GM10248 (cell line): ENCODE data around the gene COL13A1.

Experiments used
- CTCF ChIA-PET: fragments of 300-600 bp; sonication (Branson Sonifier 250); formaldehyde crosslinking; extraction: SDS; loops from one replicate; lab custom pipeline; 2021; ENCODE audit warnings: antibody characterized with exemption; lab: Yijun Ruan, JAX
- POLR2A ChIA-PET: fragments of 350-650 bp; sonication (Branson Sonifier 250); formaldehyde crosslinking; extraction: SDS; loops from one replicate; lab custom pipeline; 2020; ENCODE audit warnings: antibody characterized with exemption; lab: Yijun Ruan, JAX
- DNase-seq: peaks from one replicate; pipeline ENCODE4 v3.0.0; 2012; ENCODE audit errors: extremely low spot score
- TF ChIP-seq, protein P1 (sequence below): IDR thresholded peaks from 2 replicates; pipeline ENCODE4 v1.5.1; 2012; ENCODE audit warnings: mild to moderate bottlenecking, low read depth; ENCODE audit errors: extremely low read depth, missing control alignments, control extremely low read depth

The COL13A1 gene

GRCh38 chr10:69892406-69892805 is 90.7 kb downstream of the COL13A1 start:
- TF ChIP-seq, protein P1, sequence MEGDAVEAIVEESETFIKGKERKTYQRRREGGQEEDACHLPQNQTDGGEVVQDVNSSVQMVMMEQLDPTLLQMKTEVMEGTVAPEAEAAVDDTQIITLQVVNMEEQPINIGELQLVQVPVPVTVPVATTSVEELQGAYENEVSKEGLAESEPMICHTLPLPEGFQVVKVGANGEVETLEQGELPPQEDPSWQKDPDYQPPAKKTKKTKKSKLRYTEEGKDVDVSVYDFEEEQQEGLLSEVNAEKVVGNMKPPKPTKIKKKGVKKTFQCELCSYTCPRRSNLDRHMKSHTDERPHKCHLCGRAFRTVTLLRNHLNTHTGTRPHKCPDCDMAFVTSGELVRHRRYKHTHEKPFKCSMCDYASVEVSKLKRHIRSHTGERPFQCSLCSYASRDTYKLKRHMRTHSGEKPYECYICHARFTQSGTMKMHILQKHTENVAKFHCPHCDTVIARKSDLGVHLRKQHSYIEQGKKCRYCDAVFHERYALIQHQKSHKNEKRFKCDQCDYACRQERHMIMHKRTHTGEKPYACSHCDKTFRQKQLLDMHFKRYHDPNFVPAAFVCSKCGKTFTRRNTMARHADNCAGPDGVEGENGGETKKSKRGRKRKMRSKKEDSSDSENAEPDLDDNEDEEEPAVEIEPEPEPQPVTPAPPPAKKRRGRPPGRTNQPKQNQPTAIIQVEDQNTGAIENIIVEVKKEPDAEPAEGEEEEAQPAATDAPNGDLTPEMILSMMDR, result no peak
- CTCF ChIA-PET, result interaction anchor here (1.7 kb wide), 2 partner anchors 8 to 23 kb away, joined by 4 to 5 read pairs; no protein-coding TSS in a partner anchor
- DNase-seq, result no peak
- POLR2A ChIA-PET, result no interaction called here

- POLR2A ChIA-PET, result no interaction called here
- TF ChIP-seq, protein P1, result no peak
- CTCF ChIA-PET, result interaction anchor here (1.7 kb wide), 1 partner anchor 22 kb away, joined by 4 read pairs; no protein-coding TSS in a partner anchor
- no peak for DNase-seq
These were observed 91.1 kb downstream of the COL13A1 start for GRCh38 chr10:69892816-69893215.

- no peak for DNase-seq
- TF ChIP-seq, protein P1, result no peak
- CTCF ChIA-PET, result interaction anchor here (1.2 to 1.7 kb wide), 2 partner anchors 20 to 22 kb away, joined by 3 to 4 read pairs; no protein-coding TSS in a partner anchor
- POLR2A ChIA-PET, result no interaction called here
These were observed 91.7 kb downstream of the COL13A1 start for GRCh38 chr10:69893271-69893900.

DNA sequence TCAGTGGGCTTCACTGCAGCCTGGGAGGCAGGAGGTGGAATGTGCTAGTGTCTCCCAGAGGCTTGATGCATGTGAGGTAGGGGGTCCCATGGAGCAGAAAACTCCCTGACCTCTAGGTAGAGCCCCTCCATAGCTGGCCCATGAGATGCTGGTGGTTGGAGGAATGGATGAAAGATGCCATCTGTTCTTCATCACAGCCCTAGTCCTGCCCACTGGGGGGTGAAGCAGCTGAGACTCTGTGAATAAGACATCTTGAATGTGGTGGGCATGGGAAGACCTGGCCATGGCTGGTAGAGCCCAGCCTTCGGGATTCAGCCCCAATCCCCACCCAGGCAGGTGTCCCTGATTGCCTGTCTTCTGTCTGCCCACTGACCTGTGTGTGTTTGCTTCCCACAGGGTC is 92.5 kb downstream of the COL13A1 start:
- CTCF ChIA-PET, result interaction anchor here (1.2 to 1.7 kb wide), 2 partner anchors 19 to 21 kb away, joined by 3 to 4 read pairs; no protein-coding TSS in a partner anchor
- no peak for DNase-seq
- POLR2A ChIA-PET, result no interaction called here
- TF ChIP-seq, protein P1, result no peak

DNA sequence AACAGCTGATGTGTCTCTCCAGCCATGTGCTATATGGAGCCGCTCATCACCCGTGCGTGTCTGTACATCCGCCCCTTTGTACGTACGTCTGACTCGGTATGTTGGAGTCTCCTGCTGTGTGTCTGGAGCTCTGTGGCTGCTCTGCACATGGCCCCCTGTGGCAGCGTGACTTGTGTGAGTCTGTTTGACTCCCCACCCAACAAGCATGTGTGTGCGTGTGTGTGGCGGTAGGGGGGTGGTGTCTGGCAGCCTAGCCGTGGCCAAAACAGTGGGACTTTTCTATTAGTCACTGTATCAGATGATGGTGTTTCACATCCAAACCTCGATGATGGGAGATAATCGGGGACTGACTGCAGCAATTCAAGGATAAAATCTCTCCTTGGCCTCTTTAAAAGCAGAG is 94.1 kb downstream of the COL13A1 start:
- no peak for DNase-seq
- ChIA-PET POLR2A (no interaction called here), CTCF (no interaction called here)
- TF ChIP-seq, protein P1, result no peak

DNA sequence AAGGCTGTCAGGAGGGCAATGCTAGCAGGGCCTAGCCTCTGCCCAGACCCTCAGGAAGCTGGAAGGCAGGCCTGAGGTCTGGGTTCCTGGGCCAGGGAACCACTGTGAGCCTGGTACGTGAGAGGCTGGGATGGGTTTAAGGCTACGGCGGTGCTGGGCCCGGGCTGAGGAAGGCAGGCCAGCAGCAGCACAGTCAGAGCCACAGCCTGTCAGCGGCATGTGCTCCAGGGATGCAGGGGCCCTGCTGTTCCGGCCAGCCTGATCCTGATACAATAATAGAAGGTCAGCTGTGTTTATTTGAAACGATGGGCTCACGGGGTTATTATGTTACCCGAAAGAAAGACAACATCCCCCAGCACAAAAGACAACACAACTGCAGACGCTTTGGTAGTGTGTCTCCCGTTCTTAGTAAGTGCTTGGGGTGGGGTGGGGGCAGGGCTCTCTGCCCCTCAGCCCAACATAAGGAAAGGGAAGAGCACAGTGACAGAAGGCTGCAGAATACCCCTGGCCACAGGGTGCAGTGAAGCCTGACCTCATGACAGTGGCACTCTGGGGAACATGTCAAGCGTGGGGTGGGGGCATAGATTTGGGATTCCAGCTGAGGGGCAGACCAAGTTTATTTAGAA is 95.0 kb downstream of the COL13A1 start:
- TF ChIP-seq, protein P1, result no peak
- no peak for DNase-seq
- POLR2A ChIA-PET, result no interaction called here
- CTCF ChIA-PET, result interaction anchor here (1.1 to 1.3 kb wide), 2 partner anchors 13 to 18 kb away, joined by 3 to 4 read pairs; no protein-coding TSS in a partner anchor
